Activated naive CD4-positive, alpha-beta T cell treated with anti-CD3 and anti-CD28 coated beads, Interleukin-2, amount 50 U/mL, for 24 hours (primary cell): ENCODE results near the gene UBE2U.

Experiments used
- H3K27ac Mint-ChIP-seq: one replicate; pipeline ENCODE4 v1.8.0; 2021; ENCODE audit warnings: mild to moderate bottlenecking, mixed read lengths
- H3K27me3 Mint-ChIP-seq: one replicate; pipeline ENCODE4 v1.8.0; 2021; ENCODE audit warnings: mixed read lengths
- H3K36me3 Mint-ChIP-seq: one replicate; pipeline ENCODE4 v1.8.0; 2021; ENCODE audit warnings: mixed read lengths
- H3K4me1 Mint-ChIP-seq: one replicate; pipeline ENCODE4 v1.8.0; 2021; ENCODE audit warnings: mixed read lengths
- H3K4me3 Mint-ChIP-seq: one replicate; pipeline ENCODE4 v1.8.0; 2021; ENCODE audit warnings: mild to moderate bottlenecking, mixed read lengths
- H3K9me3 Mint-ChIP-seq: one replicate; pipeline ENCODE4 v1.8.0; 2021; ENCODE audit warnings: mixed read lengths

The UBE2U gene

DNA sequence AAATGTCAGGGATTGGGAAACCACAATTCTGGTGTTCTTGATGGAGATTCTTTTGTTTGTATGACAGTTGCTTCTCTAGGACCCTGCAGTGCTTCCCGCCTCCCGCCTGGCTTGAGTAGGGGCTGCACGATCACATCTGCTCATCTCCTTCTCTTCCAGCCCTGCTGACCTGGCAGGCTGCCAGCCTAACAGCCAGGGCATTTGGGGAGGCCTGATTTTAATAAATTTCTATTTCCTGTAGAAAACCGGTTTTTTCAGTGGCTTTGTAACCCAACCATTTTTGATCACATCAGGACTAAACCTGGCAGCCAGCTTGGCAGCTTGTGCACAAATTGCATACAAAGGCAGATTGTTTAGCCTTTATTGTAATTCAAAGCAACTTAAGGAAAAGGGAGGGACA lies 78.9 kb downstream of the UBE2U start:
- H3K27ac Mint-ChIP-seq = no peak overlapping the region
- no peaks in the 10 kb centered on the region for H3K4me1 Mint-ChIP-seq
- no peaks in the 10 kb centered on the region for H3K9me3 Mint-ChIP-seq
- H3K27me3 Mint-ChIP-seq = peaks cover 6% of the 10 kb centered on the region
- no peaks in the 10 kb centered on the region for H3K36me3 Mint-ChIP-seq
- H3K4me3 Mint-ChIP-seq = no peak overlapping the region

- Mint-ChIP-seq H3K27ac (no peak overlapping the region), H3K36me3 (no peaks in the 10 kb centered on the region), H3K4me1 (no peaks in the 10 kb centered on the region), H3K27me3 (peaks cover 10% of the 10 kb centered on the region), H3K9me3 (no peaks in the 10 kb centered on the region), H3K4me3 (no peak overlapping the region)
Observed at GRCh38 chr1:64287071-64287470, 83.6 kb downstream of the UBE2U start.

DNA sequence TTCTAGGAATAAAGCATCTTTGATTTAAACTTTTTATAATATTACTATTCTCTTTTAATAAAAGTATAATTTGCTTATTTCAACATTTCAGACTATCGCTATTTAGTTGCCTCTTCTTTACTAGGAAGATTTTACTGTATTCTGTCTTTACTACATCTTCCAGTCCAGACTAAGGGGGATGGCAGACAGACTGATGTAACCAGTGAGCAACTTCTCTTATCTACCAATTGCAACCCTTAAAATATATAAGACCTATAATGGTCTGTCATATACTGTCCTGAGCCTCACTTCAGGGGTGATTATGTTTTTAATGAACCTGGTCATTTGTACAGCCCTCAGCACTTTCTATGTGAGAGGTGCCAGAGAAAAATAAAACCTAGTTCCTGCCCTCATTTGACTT lies 87.0 kb downstream of the UBE2U start:
- peaks cover 13% of the 10 kb centered on the region for H3K27me3 Mint-ChIP-seq
- H3K36me3 Mint-ChIP-seq = no peaks in the 10 kb centered on the region
- H3K9me3 Mint-ChIP-seq = no peaks in the 10 kb centered on the region
- H3K4me3 Mint-ChIP-seq = no peak overlapping the region
- H3K4me1 Mint-ChIP-seq = no peaks in the 10 kb centered on the region
- H3K27ac Mint-ChIP-seq = no peak overlapping the region

DNA sequence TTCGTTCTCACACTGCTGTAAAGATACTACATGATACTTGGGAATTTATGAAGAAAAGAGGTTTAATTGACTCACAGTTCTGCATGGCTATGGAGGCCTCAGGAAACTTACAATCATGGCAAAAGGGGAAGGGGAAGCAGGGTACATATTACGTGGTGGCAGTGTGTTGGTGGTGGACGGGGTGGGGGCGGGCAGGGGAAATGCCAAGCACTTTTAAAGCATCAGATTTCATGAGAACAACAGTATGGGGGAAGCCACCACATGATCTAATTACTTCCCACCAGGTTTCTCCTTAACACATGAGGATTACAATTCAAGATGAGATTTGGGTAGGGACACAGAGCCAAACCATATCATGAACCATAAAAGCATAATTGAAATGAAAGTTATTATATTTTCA lies 88.5 kb downstream of the UBE2U start:
- H3K4me1 Mint-ChIP-seq = no peaks in the 10 kb centered on the region
- H3K27ac Mint-ChIP-seq = no peak overlapping the region
- H3K4me3 Mint-ChIP-seq = no peak overlapping the region
- H3K36me3 Mint-ChIP-seq = no peaks in the 10 kb centered on the region
- H3K9me3 Mint-ChIP-seq = no peaks in the 10 kb centered on the region
- H3K27me3 Mint-ChIP-seq = peaks cover 11% of the 10 kb centered on the region

DNA sequence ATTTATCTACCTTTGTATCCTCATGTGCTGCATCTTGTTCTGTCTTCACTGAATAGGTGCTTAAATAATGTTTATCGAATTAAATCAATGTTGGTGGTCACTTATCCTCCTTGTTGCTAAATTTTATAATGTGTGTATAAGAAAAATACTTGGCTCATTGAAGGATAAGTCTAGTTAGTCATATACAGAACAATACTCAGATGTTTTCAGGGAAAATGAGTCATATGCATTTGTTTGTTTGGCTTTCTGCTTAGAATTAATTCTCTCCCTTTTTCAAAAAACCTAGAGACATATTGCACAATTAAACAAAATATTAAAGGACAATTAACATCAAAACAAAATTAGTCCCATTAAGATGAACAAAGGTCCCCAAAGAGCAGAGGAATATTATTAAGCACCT lies 89.0 kb downstream of the UBE2U start:
- Mint-ChIP-seq H3K36me3 (no peaks in the 10 kb centered on the region), H3K4me3 (no peak overlapping the region), H3K9me3 (no peaks in the 10 kb centered on the region), H3K4me1 (no peaks in the 10 kb centered on the region), H3K27me3 (peaks cover 12% of the 10 kb centered on the region), H3K27ac (no peak overlapping the region)

- Mint-ChIP-seq H3K27ac (no peak overlapping the region), H3K27me3 (peaks cover 16% of the 10 kb centered on the region), H3K4me3 (no peak overlapping the region), H3K4me1 (no peaks in the 10 kb centered on the region), H3K36me3 (no peaks in the 10 kb centered on the region), H3K9me3 (peaks cover 5% of the 10 kb centered on the region)
Observed at GRCh38 chr1:64293820-64294219, 90.4 kb downstream of the UBE2U start.

DNA sequence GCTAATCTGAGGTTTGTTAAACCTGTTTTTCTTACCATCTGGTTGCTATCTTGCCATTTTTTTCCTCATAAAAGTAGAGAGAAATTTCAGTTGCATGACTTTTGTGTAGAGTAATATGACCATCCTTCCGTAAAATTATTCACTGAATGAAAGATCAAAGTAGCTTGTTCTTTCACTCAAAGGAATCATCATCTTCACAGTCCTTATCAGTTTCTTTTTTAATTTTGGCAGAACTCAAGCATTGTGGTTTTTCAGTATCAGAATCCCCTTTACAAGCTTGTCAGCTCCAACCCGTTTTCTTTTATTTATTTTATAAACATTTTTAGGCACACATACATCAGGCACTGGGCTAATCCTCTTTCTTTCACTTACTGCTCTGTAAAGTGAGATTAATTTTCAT lies 91.7 kb downstream of the UBE2U start:
- H3K4me1 Mint-ChIP-seq = no peaks in the 10 kb centered on the region
- H3K27ac Mint-ChIP-seq = no peak overlapping the region
- peaks cover 5% of the 10 kb centered on the region for H3K9me3 Mint-ChIP-seq
- peaks cover 15% of the 10 kb centered on the region for H3K27me3 Mint-ChIP-seq
- H3K4me3 Mint-ChIP-seq = no peak overlapping the region
- H3K36me3 Mint-ChIP-seq = no peaks in the 10 kb centered on the region

DNA sequence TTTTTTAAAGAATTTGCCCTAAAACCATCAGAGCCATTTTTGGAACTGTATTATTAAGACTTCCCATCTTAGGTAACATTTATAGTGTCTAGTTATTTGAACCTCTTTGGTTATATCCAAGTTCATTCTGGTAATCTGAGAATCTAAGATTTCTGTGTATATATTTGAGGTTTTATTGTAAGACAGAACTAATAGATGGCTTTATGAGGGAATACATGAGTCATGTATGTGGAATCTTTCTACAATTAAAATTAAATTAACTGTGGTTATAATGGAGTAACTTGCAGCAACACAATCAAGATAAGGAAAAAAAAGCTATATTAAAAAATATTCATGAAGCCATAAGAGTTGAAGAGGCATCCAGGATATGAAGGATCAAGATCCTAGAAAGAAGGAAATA lies 92.1 kb downstream of the UBE2U start:
- Mint-ChIP-seq H3K36me3 (no peaks in the 10 kb centered on the region), H3K4me3 (no peak overlapping the region), H3K27me3 (peaks cover 17% of the 10 kb centered on the region)

GRCh38 chr1:64296459-64296858 lies 93.0 kb downstream of the UBE2U start:
- no peaks in the 10 kb centered on the region for H3K4me1 Mint-ChIP-seq

More for the DNA sequence above, 92.1 kb downstream of the UBE2U start:
- H3K9me3 Mint-ChIP-seq = peaks cover 5% of the 10 kb centered on the region
- no peaks in the 10 kb centered on the region for H3K4me1 Mint-ChIP-seq
- no peak overlapping the region for H3K27ac Mint-ChIP-seq

GRCh38 chr1:64302194-64302593 lies 98.8 kb downstream of the UBE2U start:
- Mint-ChIP-seq H3K27me3 (peaks cover 14% of the 10 kb centered on the region), H3K9me3 (peaks cover 5% of the 10 kb centered on the region), H3K36me3 (no peaks in the 10 kb centered on the region), H3K4me3 (no peak overlapping the region), H3K27ac (peak overlapping the region; percentile 70), H3K4me1 (no peaks in the 10 kb centered on the region)

More at GRCh38 chr1:64296459-64296858, 93.0 kb downstream of the UBE2U start:
- Mint-ChIP-seq H3K27ac (no peak overlapping the region), H3K27me3 (peaks cover 17% of the 10 kb centered on the region), H3K9me3 (peaks cover 5% of the 10 kb centered on the region), H3K4me3 (no peak overlapping the region), H3K36me3 (no peaks in the 10 kb centered on the region)

GRCh38 chr1:64302971-64303370 lies 99.5 kb downstream of the UBE2U start:
- H3K36me3 Mint-ChIP-seq = no peaks in the 10 kb centered on the region
- no peak overlapping the region for H3K4me3 Mint-ChIP-seq
- H3K4me1 Mint-ChIP-seq = no peaks in the 10 kb centered on the region
- H3K9me3 Mint-ChIP-seq = peaks cover 3% of the 10 kb centered on the region
- no peak overlapping the region for H3K27ac Mint-ChIP-seq
- H3K27me3 Mint-ChIP-seq = peaks cover 12% of the 10 kb centered on the region

DNA sequence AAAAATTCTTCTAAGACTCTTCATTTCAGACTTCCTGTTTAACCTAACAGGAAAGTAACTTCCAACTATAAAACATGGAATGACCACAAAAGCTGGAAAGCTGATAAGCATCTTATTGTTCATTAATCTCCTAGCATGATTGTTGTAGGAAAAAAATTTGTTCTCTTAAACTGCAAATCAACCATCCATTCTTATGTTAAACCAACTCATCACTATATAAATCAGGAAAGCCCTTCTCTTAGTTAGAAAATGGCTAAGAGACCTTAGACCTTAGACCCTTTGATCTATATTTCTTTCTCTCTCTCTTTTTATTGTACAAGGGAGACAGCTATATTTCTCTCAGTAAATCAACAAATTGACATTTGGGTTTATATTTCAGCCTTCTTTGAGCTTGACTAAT lies 101.4 kb downstream of the UBE2U start:
- Mint-ChIP-seq H3K27me3 (peaks cover 13% of the 10 kb centered on the region), H3K4me1 (no peaks in the 10 kb centered on the region), H3K9me3 (no peaks in the 10 kb centered on the region), H3K36me3 (no peaks in the 10 kb centered on the region), H3K27ac (no peak overlapping the region), H3K4me3 (no peak overlapping the region)

DNA sequence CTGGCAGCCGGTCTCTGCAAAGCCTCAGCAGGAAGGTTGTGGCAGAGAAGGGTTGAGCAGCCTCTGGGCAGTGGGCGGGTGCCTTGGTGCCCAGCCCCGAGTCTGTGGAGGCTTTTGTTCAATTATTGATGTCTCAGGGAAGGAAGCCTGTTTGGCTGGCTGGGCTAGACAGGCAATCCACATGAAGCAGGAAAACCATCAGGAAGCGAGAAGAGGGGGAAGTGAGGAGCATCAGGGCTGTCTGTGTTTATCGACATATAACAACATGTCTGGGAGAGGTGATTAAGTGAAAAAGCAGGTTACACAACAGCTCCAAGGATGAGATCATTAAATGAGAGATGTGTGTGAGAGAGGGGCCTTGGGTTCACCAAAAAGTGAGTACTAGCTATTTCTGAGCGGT lies 105.4 kb downstream of the UBE2U start:
- Mint-ChIP-seq H3K9me3 (no peaks in the 10 kb centered on the region), H3K36me3 (no peaks in the 10 kb centered on the region), H3K27me3 (peaks cover 5% of the 10 kb centered on the region), H3K27ac (no peak overlapping the region), H3K4me1 (no peaks in the 10 kb centered on the region), H3K4me3 (no peak overlapping the region)

DNA sequence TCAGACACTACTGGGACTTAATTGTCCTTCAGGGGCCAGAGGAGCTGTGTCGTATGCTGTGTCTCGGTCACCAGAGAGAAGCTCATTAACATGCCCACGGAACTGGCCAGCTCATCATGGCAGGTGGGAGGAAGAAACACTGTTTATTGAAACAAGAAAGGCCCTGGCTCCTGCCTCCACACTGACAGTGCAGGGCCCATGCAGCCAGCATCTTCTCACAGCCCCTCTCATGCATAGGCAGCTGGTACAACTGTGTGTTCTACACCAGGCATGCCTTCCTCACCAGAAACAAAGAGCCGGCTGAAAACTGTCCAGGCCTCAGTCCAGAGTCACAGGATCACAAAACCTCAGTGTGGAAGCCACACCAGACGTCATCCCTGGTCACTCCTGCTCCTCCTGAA lies 106.0 kb downstream of the UBE2U start:
- Mint-ChIP-seq H3K4me1 (no peaks in the 10 kb centered on the region), H3K27ac (no peak overlapping the region), H3K4me3 (no peak overlapping the region), H3K9me3 (no peaks in the 10 kb centered on the region), H3K36me3 (no peaks in the 10 kb centered on the region), H3K27me3 (peaks cover 5% of the 10 kb centered on the region)

DNA sequence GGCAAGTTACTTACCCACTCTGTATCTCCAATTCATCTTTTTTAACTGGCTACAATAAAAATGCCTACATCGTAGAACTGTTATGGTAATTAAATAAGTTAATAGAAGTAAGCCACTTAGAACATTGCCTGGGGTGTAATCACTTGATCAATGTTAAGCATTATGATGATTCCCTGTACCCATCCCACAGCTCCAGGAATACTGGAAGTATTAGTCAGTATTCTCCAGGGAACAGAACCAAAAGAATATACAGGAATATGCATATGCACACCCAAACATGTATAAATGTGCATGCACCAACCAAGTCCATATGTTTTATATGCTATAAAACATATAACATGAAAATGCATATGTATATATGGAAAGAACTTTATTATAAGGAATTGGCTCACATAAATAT lies 107.3 kb downstream of the UBE2U start:
- Mint-ChIP-seq H3K4me1 (no peaks in the 10 kb centered on the region), H3K27ac (no peak overlapping the region), H3K9me3 (no peaks in the 10 kb centered on the region), H3K27me3 (peaks cover 5% of the 10 kb centered on the region), H3K4me3 (no peak overlapping the region), H3K36me3 (no peaks in the 10 kb centered on the region)

GRCh38 chr1:64312431-64312830 lies 109.0 kb downstream of the UBE2U start:
- Mint-ChIP-seq H3K27me3 (peaks cover 7% of the 10 kb centered on the region), H3K9me3 (no peaks in the 10 kb centered on the region), H3K27ac (no peak overlapping the region), H3K36me3 (no peaks in the 10 kb centered on the region), H3K4me3 (no peak overlapping the region), H3K4me1 (no peaks in the 10 kb centered on the region)

- H3K27me3 Mint-ChIP-seq = peaks cover 2% of the 10 kb centered on the region
- no peaks in the 10 kb centered on the region for H3K36me3 Mint-ChIP-seq
- H3K4me1 Mint-ChIP-seq = no peaks in the 10 kb centered on the region
- H3K9me3 Mint-ChIP-seq = no peaks in the 10 kb centered on the region
- no peak overlapping the region for H3K4me3 Mint-ChIP-seq
- H3K27ac Mint-ChIP-seq = no peak overlapping the region
Observed at GRCh38 chr1:64315402-64315801, 112.0 kb downstream of the UBE2U start.
